Measurements from ENCODE around the gene SRGAP1. TPM values are rescaled to one million over a fixed set of nuclear protein-coding genes. Genes with fewer than 3 reads are reported as not detected.

The SRGAP1 gene
- total RNA-seq, 1 donor, result 25.8 TPM

GRCh38 chr12:63919756-63920155 is 75.3 kb downstream of the SRGAP1 start:
- TF ChIP-seq CTCF (IDR thresholded peaks at IDR 0.05; ENCODE audit: insufficient read depth, low read length), result no peak
- no peak overlapping the region for H3K4me3 ChIP-seq (ENCODE audit: low read depth, low read length)
- peak; percentile 60 for DNase-seq (ENCODE audit: low read depth)

DNA sequence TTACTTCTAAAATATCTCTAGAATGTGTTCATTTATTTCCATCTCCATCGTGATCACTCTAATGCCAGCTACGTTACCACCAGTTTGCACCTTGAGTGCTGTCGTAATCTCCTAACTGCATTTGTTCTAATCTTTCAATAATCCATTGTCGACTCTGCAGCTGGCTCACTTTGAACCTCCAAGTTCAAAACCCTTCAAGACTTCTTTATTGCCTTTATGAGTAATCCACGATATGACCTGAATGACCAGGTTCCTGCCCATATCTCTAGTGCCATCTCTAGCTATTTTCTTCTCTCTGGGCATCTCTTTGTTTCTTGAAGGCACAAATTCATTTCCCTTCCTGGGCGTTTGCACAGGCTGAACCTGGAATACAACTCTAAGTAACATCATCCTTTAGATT is 76.7 kb downstream of the SRGAP1 start:
- no peak for DNase-seq (ENCODE audit: low read depth)
- no peak overlapping the region for H3K4me3 ChIP-seq (ENCODE audit: low read depth, low read length)
- TF ChIP-seq CTCF (IDR thresholded peaks at IDR 0.05; ENCODE audit: insufficient read depth, low read length), result no peak

DNA sequence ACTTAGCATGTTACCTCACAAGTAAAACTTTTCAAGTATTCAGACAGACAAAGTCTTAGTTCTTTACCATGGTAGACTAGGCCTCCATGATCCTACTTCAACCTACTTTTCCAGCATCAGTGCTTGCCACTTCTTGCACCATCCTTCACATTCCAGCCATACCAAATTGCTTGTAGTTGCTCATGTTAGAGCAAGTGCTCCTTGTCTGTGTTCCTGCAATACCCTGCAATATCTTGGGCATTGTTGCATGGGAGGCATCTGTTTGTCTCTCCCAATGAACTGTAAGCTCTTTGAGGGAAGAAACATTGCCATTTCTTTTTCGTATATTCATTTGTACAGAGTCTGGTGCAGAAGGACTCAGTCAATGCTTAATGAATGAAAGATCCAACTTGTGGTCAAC is 78.0 kb downstream of the SRGAP1 start:
- TF ChIP-seq CTCF (IDR thresholded peaks at IDR 0.05; ENCODE audit: insufficient read depth, low read length), result no peak
- H3K4me3 ChIP-seq (ENCODE audit: low read depth, low read length), result no peak overlapping the region
- peak; percentile 79 for DNase-seq (ENCODE audit: low read depth)

DNA sequence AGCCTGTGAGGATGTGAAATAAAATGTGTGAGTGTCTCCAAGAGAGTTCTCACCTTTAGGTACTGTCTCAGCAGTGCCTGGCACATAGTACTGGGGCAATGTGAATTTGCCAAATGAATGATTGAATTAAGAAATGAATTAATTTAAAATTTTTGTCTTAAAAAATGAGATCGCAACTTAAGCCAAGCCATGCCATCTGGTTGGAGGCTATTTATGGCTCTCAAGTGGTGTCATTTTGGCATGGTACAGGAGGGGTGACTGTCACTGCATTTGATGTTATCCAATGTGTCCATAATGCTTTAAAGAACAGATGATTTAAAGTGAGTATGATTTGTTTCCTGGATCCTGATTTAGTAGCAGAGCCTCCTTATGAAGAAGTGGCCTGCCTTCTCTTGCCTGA is 80.3 kb downstream of the SRGAP1 start:
- H3K4me3 ChIP-seq (ENCODE audit: low read depth, low read length), result no peak overlapping the region
- no peak for TF ChIP-seq CTCF (IDR thresholded peaks at IDR 0.05; ENCODE audit: insufficient read depth, low read length)
- no peak for DNase-seq (ENCODE audit: low read depth)

DNA sequence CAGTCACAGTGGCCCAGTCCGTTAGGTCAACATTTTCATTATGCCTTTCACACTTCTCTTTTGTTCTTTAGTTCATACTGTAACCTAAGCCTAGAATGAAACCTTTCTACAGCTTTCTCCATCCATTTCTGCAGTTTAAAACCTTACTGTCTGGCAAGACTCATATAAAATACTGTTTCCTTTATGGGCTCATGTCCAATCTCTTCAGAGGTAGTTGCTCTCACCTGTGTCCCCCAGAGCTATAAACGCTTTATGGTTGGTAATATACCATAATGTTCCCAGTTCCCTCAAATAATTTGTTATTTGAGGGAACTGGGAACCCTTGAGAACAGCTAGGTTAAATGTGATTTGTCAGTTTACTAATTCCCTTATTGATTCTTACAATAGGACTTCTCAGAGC is 83.0 kb downstream of the SRGAP1 start:
- H3K4me3 ChIP-seq (ENCODE audit: low read depth, low read length), result no peak overlapping the region
- TF ChIP-seq CTCF (IDR thresholded peaks at IDR 0.05; ENCODE audit: insufficient read depth, low read length), result no peak
- DNase-seq (ENCODE audit: low read depth), result no peak

GRCh38 chr12:63928305-63928704 is 83.8 kb downstream of the SRGAP1 start:
- no peak overlapping the region for H3K4me3 ChIP-seq (ENCODE audit: low read depth, low read length)
- DNase-seq (ENCODE audit: low read depth), result no peak
- TF ChIP-seq CTCF (IDR thresholded peaks at IDR 0.05; ENCODE audit: insufficient read depth, low read length), result no peak

- no peak for DNase-seq (ENCODE audit: low read depth)
- no peak overlapping the region for H3K4me3 ChIP-seq (ENCODE audit: low read depth, low read length)
- no peak for TF ChIP-seq CTCF (IDR thresholded peaks at IDR 0.05; ENCODE audit: insufficient read depth, low read length)
Measured at GRCh38 chr12:63929426-63929825, 84.9 kb downstream of the SRGAP1 start.
